MM.1S (cell line): ENCODE results near the gene UBE2E3.

Source experiments
- EZH2phosphoT487 ChIP-seq: fragments of 300-600 bp; sonication (generic); IDR thresholded peaks from 2 replicates; pipeline ENCODE4 v1.6.1; 2018; ENCODE audit warnings: antibody characterized with exemption, low read length
- TF ChIP-seq, protein P1 (sequence below): fragments of 300-600 bp; sonication (generic); IDR thresholded peaks from 2 replicates; pipeline ENCODE4 v1.5.1; 2016; ENCODE audit warnings: antibody characterized with exemption, low read length, mixed read lengths

DNA sequence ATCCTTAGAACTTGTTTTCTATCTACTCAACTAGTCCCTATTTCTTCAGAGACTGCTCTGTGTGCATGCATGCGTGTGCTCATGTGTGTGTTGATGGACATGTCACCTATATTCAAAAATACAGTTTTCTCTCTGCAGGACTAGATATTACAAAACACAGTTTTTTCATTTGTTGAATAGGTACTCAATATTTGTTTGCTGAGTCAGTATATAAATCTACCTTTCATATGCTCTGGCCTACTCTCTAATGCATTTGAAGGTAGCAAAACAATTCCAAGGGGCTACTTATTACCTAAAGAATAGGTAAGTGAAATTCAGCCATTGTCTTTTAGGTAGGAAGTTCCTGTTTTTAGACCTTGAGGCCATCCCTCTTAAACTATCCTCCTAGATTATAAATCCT, 8.6 kb upstream of the UBE2E3 start:
- TF ChIP-seq, protein P1, sequence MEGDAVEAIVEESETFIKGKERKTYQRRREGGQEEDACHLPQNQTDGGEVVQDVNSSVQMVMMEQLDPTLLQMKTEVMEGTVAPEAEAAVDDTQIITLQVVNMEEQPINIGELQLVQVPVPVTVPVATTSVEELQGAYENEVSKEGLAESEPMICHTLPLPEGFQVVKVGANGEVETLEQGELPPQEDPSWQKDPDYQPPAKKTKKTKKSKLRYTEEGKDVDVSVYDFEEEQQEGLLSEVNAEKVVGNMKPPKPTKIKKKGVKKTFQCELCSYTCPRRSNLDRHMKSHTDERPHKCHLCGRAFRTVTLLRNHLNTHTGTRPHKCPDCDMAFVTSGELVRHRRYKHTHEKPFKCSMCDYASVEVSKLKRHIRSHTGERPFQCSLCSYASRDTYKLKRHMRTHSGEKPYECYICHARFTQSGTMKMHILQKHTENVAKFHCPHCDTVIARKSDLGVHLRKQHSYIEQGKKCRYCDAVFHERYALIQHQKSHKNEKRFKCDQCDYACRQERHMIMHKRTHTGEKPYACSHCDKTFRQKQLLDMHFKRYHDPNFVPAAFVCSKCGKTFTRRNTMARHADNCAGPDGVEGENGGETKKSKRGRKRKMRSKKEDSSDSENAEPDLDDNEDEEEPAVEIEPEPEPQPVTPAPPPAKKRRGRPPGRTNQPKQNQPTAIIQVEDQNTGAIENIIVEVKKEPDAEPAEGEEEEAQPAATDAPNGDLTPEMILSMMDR = no peak
- no peak for TF ChIP-seq EZH2phosphoT487
